GM12873 (cell line): ENCODE measurements around the gene SUMO3.

Experiments
- CTCF ChIP-seq: IDR thresholded peaks from 2 replicates; pipeline ENCODE4 v1.5.1; 2012; ENCODE audit warnings: low read depth, mild to moderate bottlenecking, moderate library complexity, low read length, control low read depth; ENCODE audit not compliant: insufficient read depth; ENCODE audit errors: missing control alignments

The SUMO3 gene

GRCh38 chr21:44838039-44838895, 20.4 kb upstream of the SUMO3 start:
- TF ChIP-seq CTCF = no peak

GRCh38 chr21:44837537-44837936, 19.7 kb upstream of the SUMO3 start:
- TF ChIP-seq CTCF = no peak

- TF ChIP-seq CTCF = no peak
Measured at GRCh38 chr21:44836666-44837471, 19.0 kb upstream of the SUMO3 start.

- TF ChIP-seq CTCF = no peak
Measured at GRCh38 chr21:44836349-44836665, 18.4 kb upstream of the SUMO3 start.

- TF ChIP-seq CTCF = no peak
Measured at GRCh38 chr21:44835647-44835973, 17.7 kb upstream of the SUMO3 start.

GRCh38 chr21:44834951-44835646, 17.2 kb upstream of the SUMO3 start:
- TF ChIP-seq CTCF = no peak
